HepG2 (cell line): ENCODE results near the gene PANK4. TPM values are rescaled to one million over a fixed set of nuclear protein-coding genes. Genes with fewer than 3 reads are reported as not detected.

Source experiments
- AFF4 ChIP-seq: sonication (generic); formaldehyde crosslinking; IDR thresholded peaks from 2 replicates; pipeline ENCODE4 v1.4.0; 2020; ENCODE audit warnings: missing genetic modification reagents
- BCL3 ChIP-seq: sonication (generic); formaldehyde crosslinking; IDR thresholded peaks from 2 replicates; pipeline ENCODE4 v1.5.1; 2020; ENCODE audit warnings: mild to moderate bottlenecking, missing genetic modification reagents, moderate library complexity
- DR1 ChIP-seq: sonication (generic); formaldehyde crosslinking; IDR thresholded peaks from 2 replicates; pipeline ENCODE4 v1.8.0; 2021; ENCODE audit warnings: mild to moderate bottlenecking, missing genetic modification reagents, inconsistent platforms
- HNRNPUL1 ChIP-seq: fragments of 200-400 bp; formaldehyde crosslinking; IDR thresholded peaks from 2 replicates; pipeline ENCODE4 v1.6.1; 2017; ENCODE audit warnings: low read depth, mild to moderate bottlenecking, low read length, moderate library complexity
- MEIS1 ChIP-seq: sonication (generic); formaldehyde crosslinking; IDR thresholded peaks from 2 replicates; pipeline ENCODE4 v1.9.0; 2021; ENCODE audit warnings: mild to moderate bottlenecking, missing genetic modification reagents, moderate library complexity, borderline replicate concordance
- NONO ChIP-seq, 2 experiments: fragments of 450-650 bp in 1 of 2; sonication (generic) in 1 of 2; formaldehyde crosslinking in 1 of 2; IDR thresholded peaks in 1 of 2; conservative IDR thresholded peaks in 1 of 2; 2 replicates each; pipeline versions ENCODE4 v1.6.1 to v1.8.0; 2017 to 2022; ENCODE audit warnings: mild to moderate bottlenecking in 1 of 2, missing genetic modification reagents in 1 of 2, moderate library complexity in 1 of 2
- RAD21 ChIP-seq: fragments of 450-650 bp; formaldehyde crosslinking; IDR thresholded peaks from 2 replicates; pipeline ENCODE4 v1.5.0; 2020; ENCODE audit warnings: mild to moderate bottlenecking
- STAT6 ChIP-seq: sonication (generic); formaldehyde crosslinking; IDR thresholded peaks from 2 replicates; pipeline ENCODE4 v1.4.0; 2020; ENCODE audit warnings: missing genetic modification reagents, mild to moderate bottlenecking, borderline replicate concordance
- SYNCRIP ChIP-seq: fragments of 200-400 bp; formaldehyde crosslinking; IDR thresholded peaks from 2 replicates; pipeline ENCODE4 v1.6.1; 2018; ENCODE audit warnings: mild to moderate bottlenecking, low read depth, low read length; ENCODE audit not compliant: insufficient read depth
- TCF7L2 ChIP-seq: IDR thresholded peaks from 2 replicates; pipeline ENCODE4 v1.6.1; 2011; ENCODE audit warnings: mild to moderate bottlenecking, low read depth, low read length, moderate library complexity
- YY1 ChIP-seq: IDR thresholded peaks from 2 replicates; pipeline ENCODE4 v1.6.1; 2011; ENCODE audit warnings: low read length, low read depth, moderate library complexity, mild to moderate bottlenecking; ENCODE audit not compliant: insufficient read depth, insufficient replicate concordance
- ZBTB21 ChIP-seq: sonication (generic); formaldehyde crosslinking; IDR thresholded peaks from 2 replicates; pipeline ENCODE4 v1.4.0; 2020; ENCODE audit warnings: missing genetic modification reagents
- ZBTB39 ChIP-seq: sonication (generic); formaldehyde crosslinking; IDR thresholded peaks from 2 replicates; pipeline ENCODE4 v1.5.0; 2020; ENCODE audit warnings: missing genetic modification reagents
- ZNF747 ChIP-seq: sonication (generic); formaldehyde crosslinking; IDR thresholded peaks from 2 replicates; pipeline ENCODE4 v1.8.1; 2023; ENCODE audit warnings: missing genetic modification reagents, mild to moderate bottlenecking, borderline replicate concordance
- ZNF841 ChIP-seq: sonication (generic); formaldehyde crosslinking; IDR thresholded peaks from 2 replicates; pipeline ENCODE4 v1.8.1; 2023; ENCODE audit warnings: missing genetic modification reagents, borderline replicate concordance
- ZSCAN5A ChIP-seq: sonication (generic); formaldehyde crosslinking; IDR thresholded peaks from 2 replicates; pipeline ENCODE4 v1.8.0; 2022; ENCODE audit warnings: mild to moderate bottlenecking, missing genetic modification reagents, borderline replicate concordance
- polyA plus RNA-seq, 8 experiments: library from polyadenylated mRNA; depleted of rRNA in 3 of 8; stranded (reverse) in 7 of 8; unstranded in 1 of 8; fragments of >200 nt; fragmentation: Illumina TruSeq in 4 of 8; extraction: Trizol in 4 of 8; gene quantifications; 2 replicates each; pipeline versions ENCODE4 v1.2.1 to v1.2.3, GENCODE V29; 2011 to 2016; ENCODE audit warnings: low read depth in 4 of 8, missing spikeins in 1 of 8, mixed read lengths in 1 of 8; ENCODE audit not compliant: insufficient read depth in 1 of 8
- total RNA-seq, 5 experiments: library from RNA; depleted of rRNA; stranded (reverse); fragments of >200 nt; fragmentation: Illumina TruSeq; extraction: Trizol; gene quantifications; 2 replicates each; pipeline ENCODE4 v1.2.3, GENCODE V29; 2016; ENCODE audit warnings: low read depth in 1 of 5
- TF ChIP-seq, protein P1 (sequence below): IDR thresholded peaks from 2 replicates; pipeline ENCODE4 v1.6.1; 2012; ENCODE audit warnings: inconsistent platforms

The PANK4 gene
- total and polyA plus RNA-seq, 2 of the 13 experiments (the other 11 are each of a cell fraction or from before 2014, with no cell fraction given), result 17.4 to 19.3 TPM

GRCh38 chr1:2548068-2548589, 21.7 kb upstream of the PANK4 start (continued):
- TF ChIP-seq ZBTB39 (no peak), ZNF747 (CRISPR knock-in tag) (no peak), SYNCRIP (no peak), TCF7L2 (no peak), ZSCAN5A (no peak), HNRNPUL1 (no peak), AFF4 (CRISPR knock-in tag) (no peak), BCL3 (CRISPR knock-in tag) (no peak), ZNF841 (CRISPR knock-in tag) (no peak), NONO (IDR thresholded peaks at IDR 0.05) (no peak), NONO (CRISPR knock-in tag; conservative IDR thresholded peaks at IDR 0.05) (no peak), ZBTB21 (CRISPR knock-in tag) (no peak), DR1 (CRISPR knock-in tag) (no peak), RAD21 (peak; percentile 88), STAT6 (CRISPR knock-in tag) (no peak), MEIS1 (no peak), YY1 (no peak)
- TF ChIP-seq, protein P1, sequence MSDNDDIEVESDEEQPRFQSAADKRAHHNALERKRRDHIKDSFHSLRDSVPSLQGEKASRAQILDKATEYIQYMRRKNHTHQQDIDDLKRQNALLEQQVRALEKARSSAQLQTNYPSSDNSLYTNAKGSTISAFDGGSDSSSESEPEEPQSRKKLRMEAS, result peak; percentile 6; the same call in 1 of the 2 replicates
